CD14-positive monocyte (primary cell): ENCODE measurements around the gene HSH2D. TPM values are rescaled to one million over a fixed set of nuclear protein-coding genes. Genes with fewer than 3 reads are reported as not detected.
"Not testable (repeated sequence)": the region's sequence is repeated elsewhere in the genome, so short reads cannot be mapped to it uniquely, and the experiment has no call there.

Experiments used
- DNase-seq, 3 donors: peaks; one replicate each; pipeline ENCODE4 v3.0.0-alpha.2; 2011 to 2022
- H2AFZ ChIP-seq: 2 replicates; pipeline ENCODE4 v1.6.0; 2012; ENCODE audit warnings: mild to moderate bottlenecking, low read depth, low read length, inconsistent platforms; ENCODE audit not compliant: insufficient read depth, poor library complexity, severe bottlenecking
- H3K27ac ChIP-seq, 2 donors: 1 replicate in 1 of 2; 2 replicates in 1 of 2; pipeline ENCODE4 v1.5.1; 2012 to 2013; ENCODE audit warnings: low read length in 2 of 2, control low read depth in 1 of 2, inconsistent platforms in 1 of 2, low read depth in 1 of 2, mild to moderate bottlenecking in 1 of 2
- H3K27me3 ChIP-seq, 2 donors: one replicate each; pipeline versions ENCODE4 v1.6.0 to v1.6.1; 2011 to 2013; ENCODE audit warnings: low read length in 2 of 2; ENCODE audit not compliant: control insufficient read depth in 2 of 2, insufficient read depth in 2 of 2
- H3K36me3 ChIP-seq, 2 donors: replicated peaks in 1 of 2; 1 replicate in 1 of 2; 2 replicates in 1 of 2; pipeline versions ENCODE4 v1.5.1 to v1.6.1; 2012 to 2013; ENCODE audit warnings: low read length in 2 of 2, control low read depth in 1 of 2, inconsistent platforms in 1 of 2, mild to moderate bottlenecking in 1 of 2; ENCODE audit not compliant: insufficient read depth in 2 of 2, control insufficient read depth in 1 of 2
- H3K4me1 ChIP-seq, 2 donors: 1 replicate in 1 of 2; 2 replicates in 1 of 2; pipeline versions ENCODE4 v1.5.1 to v1.6.1; 2012 to 2013; ENCODE audit warnings: low read length in 2 of 2, control low read depth in 1 of 2, inconsistent platforms in 1 of 2, mild to moderate bottlenecking in 1 of 2, moderate library complexity in 1 of 2; ENCODE audit not compliant: insufficient read depth in 2 of 2, control insufficient read depth in 1 of 2
- H3K4me2 ChIP-seq: replicated peaks from 2 replicates; pipeline ENCODE3; 2012; ENCODE audit warnings: low read length, moderate library complexity, mild to moderate bottlenecking; ENCODE audit not compliant: poor library complexity, severe bottlenecking; ENCODE audit errors: extremely low read depth
- H3K4me3 ChIP-seq, 3 experiments: fragments of 200-600 bp in 1 of 3; sonication (generic) in 1 of 3; replicated peaks in 1 of 3; 1 replicate in 2 of 3; 2 replicates in 1 of 3; pipeline ENCODE4 v1.5.1; 2011 to 2013; ENCODE audit warnings: low read length in 3 of 3, mild to moderate bottlenecking in 3 of 3, control low read depth in 2 of 3, low read depth in 2 of 3, inconsistent platforms in 1 of 3, moderate library complexity in 1 of 3
- H3K79me2 ChIP-seq: 2 replicates; pipeline ENCODE4 v1.6.0; 2012; ENCODE audit warnings: mild to moderate bottlenecking, control low read depth, inconsistent platforms, low read length, moderate library complexity; ENCODE audit not compliant: insufficient read depth
- H3K9ac ChIP-seq: 2 replicates; pipeline ENCODE4 v1.6.0; 2017; ENCODE audit warnings: low read length, mild to moderate bottlenecking; ENCODE audit not compliant: insufficient read depth, poor library complexity, severe bottlenecking
- H3K9me3 ChIP-seq, 2 donors: replicated peaks in 1 of 2; 1 replicate in 1 of 2; 2 replicates in 1 of 2; pipeline versions ENCODE4 v1.5.1 to v1.6.1; 2012 to 2013; ENCODE audit warnings: low read length in 2 of 2, control low read depth in 1 of 2; ENCODE audit not compliant: control insufficient read depth in 1 of 2, insufficient read depth in 1 of 2
- H4K20me1 ChIP-seq: 2 replicates; pipeline ENCODE4 v1.6.0; 2012; ENCODE audit warnings: mild to moderate bottlenecking, low read length, control low read depth, moderate library complexity; ENCODE audit not compliant: insufficient read depth
- H3K27ac Mint-ChIP-seq, 7 donors: one replicate each; pipeline ENCODE4 v1.8.0; 2020; ENCODE audit warnings: mild to moderate bottlenecking in 7 of 7, mixed read lengths in 7 of 7, moderate library complexity in 6 of 7, inconsistent platforms in 2 of 7
- H3K27me3 Mint-ChIP-seq, 3 donors: one replicate each; pipeline ENCODE4 v1.8.0; 2021 to 2022; ENCODE audit warnings: low read depth in 3 of 3, mild to moderate bottlenecking in 3 of 3, mixed read lengths in 3 of 3, moderate library complexity in 3 of 3, inconsistent platforms in 1 of 3
- H3K36me3 Mint-ChIP-seq, 2 donors: one replicate each; pipeline ENCODE4 v1.8.0; 2020; ENCODE audit warnings: mixed read lengths in 2 of 2, inconsistent platforms in 1 of 2, mild to moderate bottlenecking in 1 of 2
- H3K4me1 Mint-ChIP-seq: one replicate; pipeline ENCODE4 v1.8.0; 2020; ENCODE audit warnings: mild to moderate bottlenecking, mixed read lengths
- H3K4me3 Mint-ChIP-seq, 2 donors: one replicate each; pipeline ENCODE4 v1.8.0; 2020; ENCODE audit warnings: mild to moderate bottlenecking in 2 of 2, mixed read lengths in 2 of 2, moderate library complexity in 1 of 2
- H3K9me3 Mint-ChIP-seq, 7 donors: one replicate each; pipeline ENCODE4 v1.8.0; 2020 to 2022; ENCODE audit warnings: mixed read lengths in 7 of 7, mild to moderate bottlenecking in 6 of 7, moderate library complexity in 6 of 7, inconsistent platforms in 2 of 7
- CTCF ChIP-seq: fragments of 200-600 bp; IDR thresholded peaks from one replicate; pipeline ENCODE4 v1.8.0; 2022; ENCODE audit warnings: antibody characterized with exemption, mild to moderate bottlenecking
- WGBS: methylation state at CpG from one replicate; pipeline ENCODE4 v1.1.5; 2013; ENCODE audit warnings: missing lambda C conversion rate; ENCODE audit not compliant: insufficient coverage; 5-methylcytosine and 5-hydroxymethylcytosine counted together
- intact Hi-C, 2 donors: fragments of 100-400 bp; cut with micrococcal nuclease; formaldehyde crosslinking; loops; one replicate each; pipeline versions ENCODE4 v1.15.0 to v1.15.1; 2023
- polyA plus RNA-seq, 3 donors: library from polyadenylated mRNA; depleted of rRNA in 1 of 3; unstranded in 2 of 3; stranded (reverse) in 1 of 3; fragments of 300-500 nt in 2 of 3; fragments of >200 nt in 1 of 3; fragmentation: Illumina TruSeq in 2 of 3; gene quantifications; 1 replicate in 2 of 3; 2 replicates in 1 of 3; pipeline ENCODE4 v1.2.3, GENCODE V29; 2012 to 2021

Gene HSH2D
- polyA plus RNA-seq, 3 donors = 13.8 to 106 (median 16.7) TPM

- intact Hi-C loops = loop anchor here in 1 of 2 donors (5.0 kb wide), 1 partner anchor 56 kb away; no protein-coding TSS in a partner anchor
Measured at GRCh38 chr19:16118489-16119033, 24.9 kb upstream of the HSH2D start.

GRCh38 chr19:16119075-16119857 is 24.2 kb upstream of the HSH2D start:
- Mint-ChIP-seq H3K36me3 (peaks cover 37 to 76% of the 10 kb centered on the region in 2 donors), H3K27ac (peak overlapping the region; percentile 92 to 98 (median 96)), H3K4me3 (peak overlapping the region; percentile 51 to 78), H3K4me1 (peaks cover 56% of the 10 kb centered on the region)
- not testable (repeated sequence) for H3K27me3 ChIP-seq, H3K9me3 ChIP-seq, H3K27me3 Mint-ChIP-seq, H2AFZ ChIP-seq, H3K9me3 Mint-ChIP-seq
- H3K4me3 ChIP-seq = peak overlapping the region in 1 of 3 experiments; percentile 65
- DNase-seq = peak; percentile 80 to 92 (median 88)
- H3K9ac ChIP-seq = peak overlapping the region; percentile 42
- H3K4me2 ChIP-seq = peak overlapping the region; percentile 69
- peaks cover 46 to 55% of the 10 kb centered on the region in 2 donors for H3K36me3 ChIP-seq
- peaks cover 62% of the 10 kb centered on the region in 2 donors for H3K4me1 ChIP-seq
- 66% methylated on average over 10 of the region's 19 CpGs for WGBS
- H3K27ac ChIP-seq = peak overlapping the region; percentile 89 to 96
- H4K20me1 ChIP-seq = peaks cover 20% of the 10 kb centered on the region
- peaks cover 82% of the 10 kb centered on the region for H3K79me2 ChIP-seq
- intact Hi-C loops = loop anchor here in 1 of 2 donors (5.0 kb wide), 1 partner anchor 57 kb away; no protein-coding TSS in a partner anchor

More at GRCh38 chr19:16118489-16119033, 24.9 kb upstream of the HSH2D start:
- Histone ChIP-seq H4K20me1 (peaks cover 15% of the 10 kb centered on the region), H3K27ac (peak overlapping the region; percentile 89 to 96), H3K9me3 (no peaks in the 10 kb centered on the region), H3K4me3 (peak overlapping the region in 1 of 3 experiments; percentile 65), H3K79me2 (peaks cover 82% of the 10 kb centered on the region), H3K27me3 (no peaks in the 10 kb centered on the region), H3K4me1 (peaks cover 69% of the 10 kb centered on the region in 2 donors), H3K9ac (peak overlapping the region; percentile 39), H3K36me3 (peaks cover 42 to 48% of the 10 kb centered on the region in 2 donors), H2AFZ (peak overlapping the region; percentile 18), H3K4me2 (peak overlapping the region; percentile 69)
- H3K27ac Mint-ChIP-seq = peak overlapping the region; percentile 92 to 98 (median 96)
- H3K4me1 Mint-ChIP-seq = peaks cover 61% of the 10 kb centered on the region
- TF ChIP-seq CTCF = no peak
- H3K9me3 Mint-ChIP-seq = peaks cover 0 to 2% (median 0%) of the 10 kb centered on the region in 7 donors
- peak; percentile 85 to 96 (median 86) for DNase-seq
- H3K27me3 Mint-ChIP-seq = peaks cover 0 to 5% (median 2%) of the 10 kb centered on the region in 3 donors
- peak overlapping the region; percentile 51 to 78 for H3K4me3 Mint-ChIP-seq
- WGBS = 0% methylated on average over 8 of the region's 12 CpGs
- peaks cover 35 to 76% of the 10 kb centered on the region in 2 donors for H3K36me3 Mint-ChIP-seq
